ENCODE data around the gene AHCYL2. TPM values are rescaled to one million over a fixed set of nuclear protein-coding genes. Genes with fewer than 3 reads are reported as not detected.

Gene AHCYL2
- total and polyA plus RNA-seq, 2 donors (not counting 1 experiment from before 2014, with no cell fraction given): 8.8 to 26.2 TPM

DNA sequence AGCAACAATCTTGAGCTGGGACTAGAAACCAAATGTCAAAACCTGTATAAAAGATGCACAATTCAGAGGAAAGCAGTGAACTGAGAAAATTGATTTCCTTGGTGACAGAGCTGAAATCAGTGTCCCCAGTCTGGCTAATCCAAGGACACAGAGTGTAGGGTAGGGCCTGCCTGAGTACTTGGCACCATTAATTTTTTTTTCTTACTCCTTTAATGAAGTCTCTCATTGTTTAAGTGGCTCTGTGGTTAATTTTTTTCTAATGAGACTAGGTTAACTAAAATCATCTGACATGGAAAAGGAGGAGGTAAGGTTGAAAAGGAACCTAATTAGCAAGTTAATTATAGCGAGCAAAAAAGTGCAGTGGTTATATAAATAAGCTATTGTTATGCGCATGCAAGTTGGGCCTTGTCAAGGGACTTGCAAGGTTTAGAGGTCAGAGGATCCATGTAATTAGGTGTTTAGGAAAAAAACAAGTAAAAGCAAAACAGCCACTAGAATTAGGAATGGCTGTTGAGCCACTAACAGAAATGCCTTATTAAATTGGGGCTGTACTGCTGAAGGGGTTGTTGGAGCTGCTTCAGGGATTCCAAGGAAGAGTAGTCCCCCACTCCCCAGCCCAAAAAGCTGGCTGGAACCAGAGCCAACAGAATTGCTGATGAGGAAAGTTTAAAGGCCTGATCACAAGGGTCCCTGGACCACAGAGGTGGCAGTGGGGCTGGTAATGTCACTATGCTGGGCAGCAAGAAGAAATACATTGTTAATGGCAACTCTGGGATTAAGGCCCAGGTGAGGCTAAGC, 150.5 kb downstream of the AHCYL2 start:
- Histone ChIP-seq H3K4me3 (ENCODE audit: control extremely low read depth in 1 of 5, extremely low read depth in 1 of 5, insufficient read depth in 1 of 5, low read depth in 2 of 5, low read length in 4 of 5) (no peak overlapping the region), H3K4me1 (ENCODE audit: control insufficient read depth in 2 of 2, insufficient read depth in 2 of 2, low read length in 2 of 2) (no peaks in the 10 kb centered on the region), H2AFZ (ENCODE audit: insufficient read depth, low read depth, low read length, poor library complexity, severe bottlenecking) (no peak overlapping the region), H3K9me3 (ENCODE audit: control extremely low read depth in 1 of 3, control insufficient read depth in 2 of 3, insufficient read depth in 1 of 3, low read length in 2 of 3) (no peaks in the 10 kb centered on the region), H3K36me3 (replicated peaks in 1 of 2; ENCODE audit: control extremely low read depth in 1 of 2, control insufficient read depth in 1 of 2, extremely low read depth in 1 of 2, insufficient read depth in 2 of 2, low read length in 1 of 2) (no peaks in the 10 kb centered on the region), H3K79me2 (ENCODE audit: control insufficient read depth, insufficient read depth, low read length) (no peaks in the 10 kb centered on the region), H3K9ac (ENCODE audit: low read length) (no peak overlapping the region), H3K4me2 (replicated peaks; ENCODE audit: low read depth, low read length, poor library complexity, severe bottlenecking) (no peak overlapping the region), H3K27ac (ENCODE audit: low read length in 2 of 2) (no peak overlapping the region), H3K27me3 (replicated peaks in 1 of 4; ENCODE audit: control extremely low read depth in 1 of 4, control insufficient read depth in 3 of 4, insufficient read depth in 4 of 4, low read length in 3 of 4) (no peaks in the 10 kb centered on the region), H4K20me1 (ENCODE audit: control insufficient read depth, insufficient read depth, low read length, poor library complexity, severe bottlenecking) (no peaks in the 10 kb centered on the region)
- no peak overlapping the region for H3K4me3 Mint-ChIP-seq
- ATAC-seq (ENCODE audit: low read depth): no peak
- H3K4me1 Mint-ChIP-seq: peaks cover 7% of the 10 kb centered on the region
- ChIA-PET CTCF (interaction anchor here (0.7 to 6.6 kb wide), 13 partner anchors 8 to 268 kb away, joined by 3 to 118 read pairs (median 4); partner anchors contain the start of gene AHCYL2), POLR2A (no interaction called here)
- H3K27ac Mint-ChIP-seq: no peak overlapping the region
- no peaks in the 10 kb centered on the region for H3K27me3 Mint-ChIP-seq
- WGBS (ENCODE audit: insufficient coverage): 100% methylated on average over 2 of the region's 2 CpGs
- intact Hi-C loops (cut with micrococcal nuclease): no loop called here
- H3K9me3 Mint-ChIP-seq (ENCODE audit: insufficient read depth): no peaks in the 10 kb centered on the region
- TF ChIP-seq EZH2 (IDR thresholded peaks at IDR 0.05; ENCODE audit: borderline replicate concordance, insufficient read depth, low read depth, low read length, poor library complexity, severe bottlenecking) (no peak), CTCF (IDR thresholded peaks at IDR 0.05) (no peak)
- no peak for DNase-seq

Data from B cell (primary cell).